Middle frontal gyrus (tissue), 1 donor: ENCODE data around the gene MID2.
"Not testable (repeated sequence)": the region's sequence is repeated elsewhere in the genome, so short reads cannot be mapped to it uniquely, and the experiment has no call there.

Experiments used
- DNase-seq: peaks from one replicate; pipeline ENCODE4 v3.0.0-alpha.2; 2015; ENCODE audit warnings: low spot score; ENCODE audit errors: extremely low spot score

MID2 gene

GRCh38 chrX:107840971-107841370 is 15.3 kb downstream of the MID2 start:
- no peak for DNase-seq

- DNase-seq = no peak
Measured at GRCh38 chrX:107842715-107843400, 17.2 kb downstream of the MID2 start.

GRCh38 chrX:107845625-107846024 is 20.0 kb downstream of the MID2 start:
- DNase-seq = no peak

GRCh38 chrX:107848591-107848990 is 22.9 kb downstream of the MID2 start:
- no peak for DNase-seq

- DNase-seq = no peak
Measured at GRCh38 chrX:107849747-107850421, 24.2 kb downstream of the MID2 start.

GRCh38 chrX:107850422-107850765 is 24.7 kb downstream of the MID2 start:
- no peak for DNase-seq

- no peak for DNase-seq
Measured at GRCh38 chrX:107851215-107851614, 25.5 kb downstream of the MID2 start.

GRCh38 chrX:107851665-107852064 is 26.0 kb downstream of the MID2 start:
- not testable (repeated sequence) for DNase-seq

GRCh38 chrX:107856289-107856688 is 30.6 kb downstream of the MID2 start:
- no peak for DNase-seq

- not testable (repeated sequence) for DNase-seq
Measured at GRCh38 chrX:107857041-107857440, 31.4 kb downstream of the MID2 start.

- no peak for DNase-seq
Measured at GRCh38 chrX:107857837-107858236, 32.2 kb downstream of the MID2 start.

- DNase-seq = no peak
Measured at GRCh38 chrX:107861056-107861455, 35.4 kb downstream of the MID2 start.

- no peak for DNase-seq
Measured at GRCh38 chrX:107871136-107871535, 45.5 kb downstream of the MID2 start.

GRCh38 chrX:107878106-107878505 is 52.4 kb downstream of the MID2 start:
- DNase-seq = no peak

- no peak for DNase-seq
Measured at GRCh38 chrX:107880054-107880610, 54.5 kb downstream of the MID2 start.

GRCh38 chrX:107894038-107894437 is 68.4 kb downstream of the MID2 start:
- DNase-seq = no peak

- no peak for DNase-seq
Measured at GRCh38 chrX:107902721-107903120, 77.1 kb downstream of the MID2 start.

- DNase-seq = no peak
Measured at GRCh38 chrX:107905366-107905765, 79.7 kb downstream of the MID2 start.

- DNase-seq = no peak
Measured at GRCh38 chrX:107924136-107924746, 98.6 kb downstream of the MID2 start.

- no peak for DNase-seq
Measured at GRCh38 chrX:107934262-107934661, 108.6 kb downstream of the MID2 start.

- DNase-seq = no peak
Measured at GRCh38 chrX:107935200-107935599, 109.5 kb downstream of the MID2 start.

GRCh38 chrX:107935664-107936433 is 110.2 kb downstream of the MID2 start:
- no peak for DNase-seq
